WTC11 (cell line): ENCODE measurements around the gene RASSF4. TPM values are rescaled to one million over a fixed set of nuclear protein-coding genes. Genes with fewer than 3 reads are reported as not detected.

Source experiments
- ATAC-seq: fragments of 200-7000 bp; cut with Tn5 transposase; 2 replicates; pipeline ENCODE4 v1.10.0; 2021; ENCODE audit warnings: mild to moderate bottlenecking, moderate library complexity
- CTCF ChIA-PET: fragments of 300-600 bp; sonication (Branson Sonifier 250); formaldehyde crosslinking; loops from one replicate; lab custom pipeline; 2021; ENCODE audit warnings: antibody characterized with exemption; lab: Charles Lee
- POLR2A ChIA-PET: fragments of 350-600 bp; sonication (Branson Sonifier 250); formaldehyde crosslinking; loops from one replicate; lab custom pipeline; 2021; ENCODE audit warnings: antibody characterized with exemption; lab: Charles Lee
- DNase-seq: peaks from one replicate; pipeline ENCODE4 v3.0.0; 2021; ENCODE audit warnings: low spot score
- H3K27ac Mint-ChIP-seq: 2 replicates; pipeline ENCODE4 v1.8.0; 2021; ENCODE audit warnings: mixed read lengths
- H3K27me3 Mint-ChIP-seq: 2 replicates; pipeline ENCODE4 v1.8.0; 2021; ENCODE audit warnings: low read depth, mild to moderate bottlenecking, moderate library complexity, mixed read lengths
- H3K36me3 Mint-ChIP-seq: 2 replicates; pipeline ENCODE4 v1.8.0; 2021; ENCODE audit warnings: mixed read lengths
- H3K4me1 Mint-ChIP-seq: 2 replicates; pipeline ENCODE4 v1.8.0; 2022; ENCODE audit warnings: mixed read lengths
- H3K4me3 Mint-ChIP-seq: 2 replicates; pipeline ENCODE4 v1.8.0; 2021; ENCODE audit warnings: mild to moderate bottlenecking, moderate library complexity, mixed read lengths
- H3K9me3 Mint-ChIP-seq: 2 replicates; pipeline ENCODE4 v1.8.0; 2021; ENCODE audit warnings: mixed read lengths
- ELF4 ChIP-seq: sonication (generic); formaldehyde crosslinking; IDR thresholded peaks from 2 replicates; pipeline ENCODE4 v1.8.1; 2022; ENCODE audit warnings: low read depth, mild to moderate bottlenecking, moderate library complexity, missing genetic modification reagents
- ESRRA ChIP-seq: sonication (generic); formaldehyde crosslinking; IDR thresholded peaks from 2 replicates; pipeline ENCODE4 v1.8.1; 2022; ENCODE audit warnings: mild to moderate bottlenecking, missing genetic modification reagents, borderline replicate concordance
- FOXK1 ChIP-seq: sonication (generic); formaldehyde crosslinking; IDR thresholded peaks from 2 replicates; pipeline ENCODE4 v1.8.0; 2022; ENCODE audit warnings: mild to moderate bottlenecking, moderate library complexity, missing genetic modification reagents
- GABPB1 ChIP-seq: sonication (generic); formaldehyde crosslinking; IDR thresholded peaks from 2 replicates; pipeline ENCODE4 v1.8.1; 2023; ENCODE audit warnings: mild to moderate bottlenecking, missing genetic modification reagents
- GTF2I ChIP-seq: fragments of 250-450 bp; sonication (Bioruptor Pico); conservative IDR thresholded peaks from 2 replicates; pipeline ENCODE4 v1.4.0; 2021; ENCODE audit warnings: mild to moderate bottlenecking
- JUN ChIP-seq: sonication (generic); formaldehyde crosslinking; IDR thresholded peaks from 2 replicates; pipeline ENCODE4 v1.8.0; 2023; ENCODE audit warnings: mild to moderate bottlenecking, missing genetic modification reagents
- NR2C2 ChIP-seq: sonication (generic); formaldehyde crosslinking; IDR thresholded peaks from 2 replicates; pipeline ENCODE4 v1.8.0; 2022; ENCODE audit warnings: mild to moderate bottlenecking, missing genetic modification reagents
- OVOL2 ChIP-seq: fragments of 250-450 bp; sonication (Bioruptor Pico); IDR thresholded peaks from 2 replicates; pipeline ENCODE4 v1.9.0; 2021; ENCODE audit warnings: mild to moderate bottlenecking, borderline replicate concordance
- SOX15 ChIP-seq: fragments of 250-450 bp; sonication (Bioruptor Pico); IDR thresholded peaks from 2 replicates; pipeline ENCODE4 v1.9.0; 2021; ENCODE audit warnings: mild to moderate bottlenecking
- TEAD4 ChIP-seq: sonication (generic); formaldehyde crosslinking; IDR thresholded peaks from 2 replicates; pipeline ENCODE4 v1.8.0; 2022; ENCODE audit warnings: mild to moderate bottlenecking, missing genetic modification reagents
- ZNF232 ChIP-seq: sonication (generic); formaldehyde crosslinking; IDR thresholded peaks from 2 replicates; pipeline ENCODE4 v1.8.0; 2022; ENCODE audit warnings: mild to moderate bottlenecking, missing genetic modification reagents
- ZNF423 ChIP-seq: fragments of 250-450 bp; sonication (Bioruptor Pico); IDR thresholded peaks from 2 replicates; pipeline ENCODE4 v2.1.2; 2022; ENCODE audit warnings: mild to moderate bottlenecking, moderate library complexity
- total RNA-seq: library from RNA; stranded (reverse); gene quantifications from 3 replicates; pipeline ENCODE4 v1.2.3, GENCODE V29; 2021
- TF ChIP-seq, protein P1 (sequence below): sonication (generic); formaldehyde crosslinking; IDR thresholded peaks from 2 replicates; pipeline ENCODE4 v1.8.0; 2023; ENCODE audit warnings: mild to moderate bottlenecking, missing genetic modification reagents
- TF ChIP-seq, protein P2 (sequence below): sonication (generic); formaldehyde crosslinking; IDR thresholded peaks from 2 replicates; pipeline ENCODE4 v1.8.0; 2022; ENCODE audit warnings: mild to moderate bottlenecking, missing genetic modification reagents
- TF ChIP-seq, protein P3 (sequence below): sonication (generic); formaldehyde crosslinking; IDR thresholded peaks from 2 replicates; pipeline ENCODE4 v1.8.1; 2023; ENCODE audit warnings: mild to moderate bottlenecking, missing genetic modification reagents
- TF ChIP-seq, protein P4 (sequence below): sonication (generic); formaldehyde crosslinking; IDR thresholded peaks from 2 replicates; pipeline ENCODE4 v1.8.1; 2023; ENCODE audit warnings: mild to moderate bottlenecking, missing genetic modification reagents
- TF ChIP-seq, protein P5 (sequence below): fragments of 250-450 bp; sonication (Bioruptor Pico); IDR thresholded peaks from 2 replicates; pipeline ENCODE4 v1.9.0; 2021; ENCODE audit warnings: mild to moderate bottlenecking, borderline replicate concordance
- TF ChIP-seq, protein P6 (sequence below): fragments of 250-450 bp; sonication (Bioruptor Pico); IDR thresholded peaks from 2 replicates; pipeline ENCODE4 v2.1.2; 2022; ENCODE audit warnings: mild to moderate bottlenecking, moderate library complexity
- TF ChIP-seq, protein P7 (sequence below): sonication (generic); formaldehyde crosslinking; IDR thresholded peaks from 2 replicates; pipeline ENCODE4 v1.8.0; 2022; ENCODE audit warnings: mild to moderate bottlenecking, missing genetic modification reagents

RASSF4 gene
- total RNA-seq, 1 experiment from 2014 or later: 15.7 TPM

DNA sequence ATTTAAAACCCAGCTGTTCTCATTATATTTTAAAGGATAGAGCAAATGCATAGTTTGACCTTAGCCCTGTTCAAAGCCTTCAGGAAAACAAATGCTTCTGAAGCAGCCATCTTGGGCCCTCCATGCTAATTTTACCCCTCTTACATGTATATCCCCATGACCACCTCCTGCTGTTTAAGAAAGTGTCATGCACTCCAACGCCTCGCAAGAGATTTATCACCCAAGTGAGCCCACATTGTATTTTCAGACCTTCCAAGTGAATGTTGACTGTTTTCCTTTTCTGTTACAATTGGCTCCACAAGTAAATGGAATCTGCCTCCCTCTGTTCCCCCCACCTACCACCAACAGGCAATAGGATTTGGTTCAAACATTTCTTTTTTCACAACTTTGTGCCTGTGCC, 43.2 kb upstream of the RASSF4 start:
- no peak for ATAC-seq
- H3K4me3 Mint-ChIP-seq: no peak overlapping the region

More for the DNA sequence above, 43.2 kb upstream of the RASSF4 start:
- DNase-seq: no peak
- TF ChIP-seq ZNF423 (CRISPR knock-in tag): no peak
- TF ChIP-seq, protein P1, sequence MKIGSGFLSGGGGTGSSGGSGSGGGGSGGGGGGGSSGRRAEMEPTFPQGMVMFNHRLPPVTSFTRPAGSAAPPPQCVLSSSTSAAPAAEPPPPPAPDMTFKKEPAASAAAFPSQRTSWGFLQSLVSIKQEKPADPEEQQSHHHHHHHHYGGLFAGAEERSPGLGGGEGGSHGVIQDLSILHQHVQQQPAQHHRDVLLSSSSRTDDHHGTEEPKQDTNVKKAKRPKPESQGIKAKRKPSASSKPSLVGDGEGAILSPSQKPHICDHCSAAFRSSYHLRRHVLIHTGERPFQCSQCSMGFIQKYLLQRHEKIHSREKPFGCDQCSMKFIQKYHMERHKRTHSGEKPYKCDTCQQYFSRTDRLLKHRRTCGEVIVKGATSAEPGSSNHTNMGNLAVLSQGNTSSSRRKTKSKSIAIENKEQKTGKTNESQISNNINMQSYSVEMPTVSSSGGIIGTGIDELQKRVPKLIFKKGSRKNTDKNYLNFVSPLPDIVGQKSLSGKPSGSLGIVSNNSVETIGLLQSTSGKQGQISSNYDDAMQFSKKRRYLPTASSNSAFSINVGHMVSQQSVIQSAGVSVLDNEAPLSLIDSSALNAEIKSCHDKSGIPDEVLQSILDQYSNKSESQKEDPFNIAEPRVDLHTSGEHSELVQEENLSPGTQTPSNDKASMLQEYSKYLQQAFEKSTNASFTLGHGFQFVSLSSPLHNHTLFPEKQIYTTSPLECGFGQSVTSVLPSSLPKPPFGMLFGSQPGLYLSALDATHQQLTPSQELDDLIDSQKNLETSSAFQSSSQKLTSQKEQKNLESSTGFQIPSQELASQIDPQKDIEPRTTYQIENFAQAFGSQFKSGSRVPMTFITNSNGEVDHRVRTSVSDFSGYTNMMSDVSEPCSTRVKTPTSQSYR (CRISPR knock-in tag): no peak
- TF ChIP-seq, protein P2, sequence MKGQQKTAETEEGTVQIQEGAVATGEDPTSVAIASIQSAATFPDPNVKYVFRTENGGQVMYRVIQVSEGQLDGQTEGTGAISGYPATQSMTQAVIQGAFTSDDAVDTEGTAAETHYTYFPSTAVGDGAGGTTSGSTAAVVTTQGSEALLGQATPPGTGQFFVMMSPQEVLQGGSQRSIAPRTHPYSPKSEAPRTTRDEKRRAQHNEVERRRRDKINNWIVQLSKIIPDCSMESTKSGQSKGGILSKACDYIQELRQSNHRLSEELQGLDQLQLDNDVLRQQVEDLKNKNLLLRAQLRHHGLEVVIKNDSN (CRISPR knock-in tag): no peak
- TF ChIP-seq, protein P3, sequence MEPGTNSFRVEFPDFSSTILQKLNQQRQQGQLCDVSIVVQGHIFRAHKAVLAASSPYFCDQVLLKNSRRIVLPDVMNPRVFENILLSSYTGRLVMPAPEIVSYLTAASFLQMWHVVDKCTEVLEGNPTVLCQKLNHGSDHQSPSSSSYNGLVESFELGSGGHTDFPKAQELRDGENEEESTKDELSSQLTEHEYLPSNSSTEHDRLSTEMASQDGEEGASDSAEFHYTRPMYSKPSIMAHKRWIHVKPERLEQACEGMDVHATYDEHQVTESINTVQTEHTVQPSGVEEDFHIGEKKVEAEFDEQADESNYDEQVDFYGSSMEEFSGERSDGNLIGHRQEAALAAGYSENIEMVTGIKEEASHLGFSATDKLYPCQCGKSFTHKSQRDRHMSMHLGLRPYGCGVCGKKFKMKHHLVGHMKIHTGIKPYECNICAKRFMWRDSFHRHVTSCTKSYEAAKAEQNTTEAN (CRISPR knock-in tag): no peak
- no peak for TF ChIP-seq TEAD4 (CRISPR knock-in tag)
- no peak for TF ChIP-seq JUN (CRISPR knock-in tag)
- no peak for TF ChIP-seq ELF4
- TF ChIP-seq, protein P4, sequence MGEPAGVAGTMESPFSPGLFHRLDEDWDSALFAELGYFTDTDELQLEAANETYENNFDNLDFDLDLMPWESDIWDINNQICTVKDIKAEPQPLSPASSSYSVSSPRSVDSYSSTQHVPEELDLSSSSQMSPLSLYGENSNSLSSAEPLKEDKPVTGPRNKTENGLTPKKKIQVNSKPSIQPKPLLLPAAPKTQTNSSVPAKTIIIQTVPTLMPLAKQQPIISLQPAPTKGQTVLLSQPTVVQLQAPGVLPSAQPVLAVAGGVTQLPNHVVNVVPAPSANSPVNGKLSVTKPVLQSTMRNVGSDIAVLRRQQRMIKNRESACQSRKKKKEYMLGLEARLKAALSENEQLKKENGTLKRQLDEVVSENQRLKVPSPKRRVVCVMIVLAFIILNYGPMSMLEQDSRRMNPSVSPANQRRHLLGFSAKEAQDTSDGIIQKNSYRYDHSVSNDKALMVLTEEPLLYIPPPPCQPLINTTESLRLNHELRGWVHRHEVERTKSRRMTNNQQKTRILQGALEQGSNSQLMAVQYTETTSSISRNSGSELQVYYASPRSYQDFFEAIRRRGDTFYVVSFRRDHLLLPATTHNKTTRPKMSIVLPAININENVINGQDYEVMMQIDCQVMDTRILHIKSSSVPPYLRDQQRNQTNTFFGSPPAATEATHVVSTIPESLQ (CRISPR knock-in tag): no peak
- TF ChIP-seq GABPB1 (CRISPR knock-in tag): no peak
- TF ChIP-seq NR2C2 (CRISPR knock-in tag): no peak
- TF ChIP-seq ZNF232 (CRISPR knock-in tag): no peak
- TF ChIP-seq, protein P5, sequence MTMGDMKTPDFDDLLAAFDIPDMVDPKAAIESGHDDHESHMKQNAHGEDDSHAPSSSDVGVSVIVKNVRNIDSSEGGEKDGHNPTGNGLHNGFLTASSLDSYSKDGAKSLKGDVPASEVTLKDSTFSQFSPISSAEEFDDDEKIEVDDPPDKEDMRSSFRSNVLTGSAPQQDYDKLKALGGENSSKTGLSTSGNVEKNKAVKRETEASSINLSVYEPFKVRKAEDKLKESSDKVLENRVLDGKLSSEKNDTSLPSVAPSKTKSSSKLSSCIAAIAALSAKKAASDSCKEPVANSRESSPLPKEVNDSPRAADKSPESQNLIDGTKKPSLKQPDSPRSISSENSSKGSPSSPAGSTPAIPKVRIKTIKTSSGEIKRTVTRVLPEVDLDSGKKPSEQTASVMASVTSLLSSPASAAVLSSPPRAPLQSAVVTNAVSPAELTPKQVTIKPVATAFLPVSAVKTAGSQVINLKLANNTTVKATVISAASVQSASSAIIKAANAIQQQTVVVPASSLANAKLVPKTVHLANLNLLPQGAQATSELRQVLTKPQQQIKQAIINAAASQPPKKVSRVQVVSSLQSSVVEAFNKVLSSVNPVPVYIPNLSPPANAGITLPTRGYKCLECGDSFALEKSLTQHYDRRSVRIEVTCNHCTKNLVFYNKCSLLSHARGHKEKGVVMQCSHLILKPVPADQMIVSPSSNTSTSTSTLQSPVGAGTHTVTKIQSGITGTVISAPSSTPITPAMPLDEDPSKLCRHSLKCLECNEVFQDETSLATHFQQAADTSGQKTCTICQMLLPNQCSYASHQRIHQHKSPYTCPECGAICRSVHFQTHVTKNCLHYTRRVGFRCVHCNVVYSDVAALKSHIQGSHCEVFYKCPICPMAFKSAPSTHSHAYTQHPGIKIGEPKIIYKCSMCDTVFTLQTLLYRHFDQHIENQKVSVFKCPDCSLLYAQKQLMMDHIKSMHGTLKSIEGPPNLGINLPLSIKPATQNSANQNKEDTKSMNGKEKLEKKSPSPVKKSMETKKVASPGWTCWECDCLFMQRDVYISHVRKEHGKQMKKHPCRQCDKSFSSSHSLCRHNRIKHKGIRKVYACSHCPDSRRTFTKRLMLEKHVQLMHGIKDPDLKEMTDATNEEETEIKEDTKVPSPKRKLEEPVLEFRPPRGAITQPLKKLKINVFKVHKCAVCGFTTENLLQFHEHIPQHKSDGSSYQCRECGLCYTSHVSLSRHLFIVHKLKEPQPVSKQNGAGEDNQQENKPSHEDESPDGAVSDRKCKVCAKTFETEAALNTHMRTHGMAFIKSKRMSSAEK (CRISPR knock-in tag): no peak
- no peak for TF ChIP-seq ESRRA (CRISPR knock-in tag)
- TF ChIP-seq FOXK1 (CRISPR knock-in tag): no peak
- TF ChIP-seq, protein P6, sequence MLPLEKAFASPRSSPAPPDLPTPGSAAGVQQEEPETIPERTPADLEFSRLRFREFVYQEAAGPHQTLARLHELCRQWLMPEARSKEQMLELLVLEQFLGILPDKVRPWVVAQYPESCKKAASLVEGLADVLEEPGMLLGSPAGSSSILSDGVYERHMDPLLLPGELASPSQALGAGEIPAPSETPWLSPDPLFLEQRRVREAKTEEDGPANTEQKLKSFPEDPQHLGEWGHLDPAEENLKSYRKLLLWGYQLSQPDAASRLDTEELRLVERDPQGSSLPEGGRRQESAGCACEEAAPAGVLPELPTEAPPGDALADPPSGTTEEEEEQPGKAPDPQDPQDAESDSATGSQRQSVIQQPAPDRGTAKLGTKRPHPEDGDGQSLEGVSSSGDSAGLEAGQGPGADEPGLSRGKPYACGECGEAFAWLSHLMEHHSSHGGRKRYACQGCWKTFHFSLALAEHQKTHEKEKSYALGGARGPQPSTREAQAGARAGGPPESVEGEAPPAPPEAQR (CRISPR knock-in tag): no peak
- no peak for TF ChIP-seq SOX15 (CRISPR knock-in tag)
- TF ChIP-seq, protein P7, sequence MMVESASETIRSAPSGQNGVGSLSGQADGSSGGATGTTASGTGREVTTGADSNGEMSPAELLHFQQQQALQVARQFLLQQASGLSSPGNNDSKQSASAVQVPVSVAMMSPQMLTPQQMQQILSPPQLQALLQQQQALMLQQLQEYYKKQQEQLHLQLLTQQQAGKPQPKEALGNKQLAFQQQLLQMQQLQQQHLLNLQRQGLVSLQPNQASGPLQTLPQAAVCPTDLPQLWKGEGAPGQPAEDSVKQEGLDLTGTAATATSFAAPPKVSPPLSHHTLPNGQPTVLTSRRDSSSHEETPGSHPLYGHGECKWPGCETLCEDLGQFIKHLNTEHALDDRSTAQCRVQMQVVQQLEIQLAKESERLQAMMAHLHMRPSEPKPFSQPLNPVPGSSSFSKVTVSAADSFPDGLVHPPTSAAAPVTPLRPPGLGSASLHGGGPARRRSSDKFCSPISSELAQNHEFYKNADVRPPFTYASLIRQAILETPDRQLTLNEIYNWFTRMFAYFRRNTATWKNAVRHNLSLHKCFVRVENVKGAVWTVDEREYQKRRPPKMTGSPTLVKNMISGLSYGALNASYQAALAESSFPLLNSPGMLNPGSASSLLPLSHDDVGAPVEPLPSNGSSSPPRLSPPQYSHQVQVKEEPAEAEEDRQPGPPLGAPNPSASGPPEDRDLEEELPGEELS: no peak
- TF ChIP-seq OVOL2: no peak
- no peak for TF ChIP-seq GTF2I (CRISPR knock-in tag)
- no peak overlapping the region for H3K27ac Mint-ChIP-seq
- H3K9me3 Mint-ChIP-seq: peaks cover 14% of the 10 kb centered on the region
- H3K4me1 Mint-ChIP-seq: peaks cover 10% of the 10 kb centered on the region
- H3K27me3 Mint-ChIP-seq: peaks cover 7% of the 10 kb centered on the region
- ChIA-PET POLR2A (no interaction called here), CTCF (no interaction called here)
- peaks cover 8% of the 10 kb centered on the region for H3K36me3 Mint-ChIP-seq
